WERI-Rb-1 (cell line): ENCODE measurements around the gene FKBP2.

Experiments
- DNase-seq: peaks from one replicate; pipeline ENCODE4 v3.0.0-alpha.2; 2020
- H3K27ac ChIP-seq: fragments of 250-450 bp; sonication (Bioruptor Pico); 2 replicates; pipeline ENCODE4 v1.5.1; 2020; ENCODE audit warnings: mild to moderate bottlenecking, moderate library complexity
- H3K27me3 ChIP-seq: fragments of 250-450 bp; sonication (Bioruptor Pico); 2 replicates; pipeline ENCODE4 v1.5.1; 2021; ENCODE audit warnings: mild to moderate bottlenecking, low read depth, moderate library complexity; ENCODE audit not compliant: insufficient read depth, severe bottlenecking
- H3K36me3 ChIP-seq: fragments of 250-450 bp; sonication (Bioruptor Pico); 2 replicates; pipeline ENCODE4 v1.5.1; 2020; ENCODE audit warnings: mild to moderate bottlenecking, moderate library complexity
- H3K4me3 ChIP-seq: 2 replicates; pipeline ENCODE4 v1.5.1; 2011; ENCODE audit warnings: low read depth, mild to moderate bottlenecking, control low read depth, low read length
- H3K9me3 ChIP-seq: fragments of 250-450 bp; sonication (Bioruptor Pico); 2 replicates; pipeline ENCODE4 v1.5.1; 2021; ENCODE audit warnings: mild to moderate bottlenecking, moderate library complexity; ENCODE audit not compliant: severe bottlenecking
- CTCF ChIP-seq: IDR thresholded peaks from 2 replicates; pipeline ENCODE4 v1.5.1; 2011; ENCODE audit warnings: low read depth, mild to moderate bottlenecking, control low read depth, inconsistent platforms, low read length

FKBP2 gene

GRCh38 chr11:64225608-64226506, 15.0 kb upstream of the FKBP2 start, which contains the start of the genes NUDT22 and TRPT1:
TSS of gene NUDT22 (plus strand) at chr11:64226274. CDS start at chr11:64226653, 379 bp downstream.
TSS of gene TRPT1 (minus strand) at chr11:64226186. CDS start at chr11:64225860, 326 bp downstream.
- no peaks in the 10 kb centered on the region for H3K9me3 ChIP-seq
- H3K27me3 ChIP-seq, result no peaks in the 10 kb centered on the region
- H3K4me3 ChIP-seq, result peak within 1 kb of the TSS; percentile 70
- DNase-seq, result peak; percentile 91
- H3K36me3 ChIP-seq, result no peaks in the 10 kb centered on the region; the same call in 1 of the 2 replicates
- TF ChIP-seq CTCF, result 0 out of 2 replicates have a peak, but pooled peaks have one; percentile 24
- H3K27ac ChIP-seq, result peak within 1 kb of the TSS; percentile 75

- Histone ChIP-seq H3K4me3 (peak overlapping the region; percentile 70), H3K27me3 (no peaks in the 10 kb centered on the region), H3K27ac (peak overlapping the region; percentile 75), H3K9me3 (no peaks in the 10 kb centered on the region), H3K36me3 (no peaks in the 10 kb centered on the region; the same call in 1 of the 2 replicates)
- peak; percentile 45 for DNase-seq
- no peak for TF ChIP-seq CTCF
Measured at GRCh38 chr11:64226507-64227051, 14.3 kb upstream of the FKBP2 start.

- H3K4me3 ChIP-seq, result no peak overlapping the region
- DNase-seq, result no peak
- no peaks in the 10 kb centered on the region for H3K27me3 ChIP-seq
- no peaks in the 10 kb centered on the region for H3K9me3 ChIP-seq
- no peaks in the 10 kb centered on the region; the same call in 1 of the 2 replicates for H3K36me3 ChIP-seq
- H3K27ac ChIP-seq, result no peak overlapping the region
- no peak for TF ChIP-seq CTCF
Measured at GRCh38 chr11:64227405-64227956, 13.4 kb upstream of the FKBP2 start.

- no peak overlapping the region; the same call in none of the 2 replicates for H3K27ac ChIP-seq
Measured at GRCh38 chr11:64229090-64229743, 11.7 kb upstream of the FKBP2 start.

More at GRCh38 chr11:64229090-64229743, 11.7 kb upstream of the FKBP2 start:
- Histone ChIP-seq H3K4me3 (no peak overlapping the region), H3K27me3 (no peaks in the 10 kb centered on the region), H3K36me3 (no peaks in the 10 kb centered on the region), H3K9me3 (no peaks in the 10 kb centered on the region)
- DNase-seq, result no peak
- TF ChIP-seq CTCF, result no peak
